ENCODE results near the gene C2CD5.

C2CD5 gene

DNA sequence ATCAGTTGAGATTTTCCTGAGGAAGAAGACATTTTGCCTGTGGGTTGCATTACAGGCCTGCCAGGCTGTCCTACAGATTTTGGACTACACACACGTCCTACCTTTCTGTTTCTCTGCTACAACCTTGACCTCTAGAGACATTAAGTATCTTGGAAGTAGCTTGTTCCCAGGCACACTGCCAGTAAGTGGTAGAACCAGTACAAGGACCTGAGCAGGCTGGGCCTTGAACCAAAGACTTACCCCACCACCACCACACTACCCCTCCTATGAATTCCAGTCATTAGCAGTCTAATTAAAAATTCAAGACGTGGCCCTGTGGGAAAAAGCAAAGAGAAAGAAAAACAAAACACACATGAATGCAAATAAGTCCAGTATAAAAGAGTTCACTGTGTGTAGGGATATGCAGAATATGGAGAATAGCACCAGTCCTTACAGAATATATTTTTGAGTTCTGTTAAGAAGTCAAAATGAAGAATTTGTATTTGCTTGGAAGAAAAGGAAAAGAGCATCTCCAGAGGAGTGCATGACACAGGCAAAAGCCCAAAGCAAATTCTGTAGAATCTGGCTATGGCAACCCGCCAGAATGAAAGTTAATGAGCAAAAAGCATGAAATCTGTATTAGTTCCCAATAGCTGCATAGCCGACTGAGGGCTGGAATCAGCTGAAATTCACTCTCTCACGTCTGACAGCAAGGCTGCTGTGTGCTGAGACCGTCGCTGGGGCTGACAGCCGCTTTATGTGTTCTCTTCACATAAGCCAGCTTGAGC is 135.5 kb downstream of the C2CD5 start:
- H3K27ac ChIP-seq (ENCODE audit: low read depth in 2 of 2, low read length in 2 of 2) = peak overlapping the region; percentile 6 to 13
- no peak overlapping the region for H3K4me3 ChIP-seq (ENCODE audit: low read length in 2 of 2)

DNA sequence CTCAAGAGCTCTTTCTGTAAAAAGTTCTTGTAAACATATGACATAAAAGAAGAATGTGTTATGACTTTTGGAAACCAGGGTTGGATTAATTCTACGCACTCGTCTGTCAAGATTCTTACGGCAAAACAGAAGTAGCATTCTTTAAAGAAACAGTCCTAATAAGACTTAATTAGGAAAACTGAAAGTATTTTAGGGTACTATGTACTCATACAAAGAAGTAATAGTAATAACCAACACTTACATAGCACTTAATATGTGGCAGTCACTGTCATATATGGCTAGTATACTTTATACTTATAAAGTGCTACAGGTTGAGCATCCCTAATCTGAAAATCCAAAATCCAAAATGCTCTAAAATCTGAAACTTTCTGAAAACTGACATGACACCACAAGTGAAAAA is 136.9 kb downstream of the C2CD5 start:
- Histone ChIP-seq H3K4me3 (ENCODE audit: low read length in 2 of 2) (no peak overlapping the region), H3K27me3 (ENCODE audit: control insufficient read depth in 2 of 2, insufficient read depth in 2 of 2, low read length in 2 of 2) (no peaks in the 10 kb centered on the region), H3K9ac (ENCODE audit: low read depth in 1 of 2, low read length in 2 of 2) (no peak overlapping the region), H3K27ac (ENCODE audit: low read depth in 2 of 2, low read length in 2 of 2) (no peak overlapping the region), H3K4me1 (ENCODE audit: control insufficient read depth in 2 of 2, insufficient read depth in 2 of 2, low read length in 2 of 2) (no peaks in the 10 kb centered on the region), H3K9me3 (ENCODE audit: control insufficient read depth in 2 of 2, low read length in 2 of 2) (no peaks in the 10 kb centered on the region), H3K36me3 (ENCODE audit: control insufficient read depth in 2 of 2, insufficient read depth in 2 of 2, low read length in 2 of 2) (no peaks in the 10 kb centered on the region)

More for the DNA sequence above, 135.5 kb downstream of the C2CD5 start:
- H3K9me3 ChIP-seq (ENCODE audit: control insufficient read depth in 2 of 2, low read length in 2 of 2) = no peaks in the 10 kb centered on the region
- H3K9ac ChIP-seq (ENCODE audit: low read depth in 1 of 2, low read length in 2 of 2) = no peak overlapping the region
- no peaks in the 10 kb centered on the region for H3K4me1 ChIP-seq (ENCODE audit: control insufficient read depth in 2 of 2, insufficient read depth in 2 of 2, low read length in 2 of 2)
- H3K27me3 ChIP-seq (ENCODE audit: control insufficient read depth in 2 of 2, insufficient read depth in 2 of 2, low read length in 2 of 2) = no peaks in the 10 kb centered on the region
- no peaks in the 10 kb centered on the region for H3K36me3 ChIP-seq (ENCODE audit: control insufficient read depth in 2 of 2, insufficient read depth in 2 of 2, low read length in 2 of 2)

DNA sequence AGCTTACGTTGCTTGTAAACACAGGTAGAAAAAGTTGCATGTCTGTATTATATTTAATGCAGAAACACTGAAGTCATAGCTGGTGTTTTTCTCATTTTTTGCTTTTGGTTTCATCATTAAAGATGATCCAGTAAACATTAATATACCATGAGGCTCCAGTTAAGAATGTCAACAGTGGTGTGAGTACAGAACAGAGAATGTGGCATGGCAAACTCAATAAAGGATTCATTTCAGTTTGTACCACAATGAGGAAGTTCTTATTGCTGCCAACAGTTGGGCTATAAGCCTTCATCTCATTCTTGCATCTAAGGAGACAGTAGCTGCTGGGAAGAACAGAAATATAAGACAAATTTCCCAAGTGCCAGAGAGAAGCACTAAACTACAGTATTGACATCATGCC is 137.7 kb downstream of the C2CD5 start:
- Histone ChIP-seq H3K4me3 (ENCODE audit: low read length in 2 of 2) (no peak overlapping the region), H3K9me3 (ENCODE audit: control insufficient read depth in 2 of 2, low read length in 2 of 2) (no peaks in the 10 kb centered on the region), H3K4me1 (ENCODE audit: control insufficient read depth in 2 of 2, insufficient read depth in 2 of 2, low read length in 2 of 2) (no peaks in the 10 kb centered on the region), H3K27me3 (ENCODE audit: control insufficient read depth in 2 of 2, insufficient read depth in 2 of 2, low read length in 2 of 2) (no peaks in the 10 kb centered on the region), H3K9ac (ENCODE audit: low read depth in 1 of 2, low read length in 2 of 2) (no peak overlapping the region), H3K27ac (ENCODE audit: low read depth in 2 of 2, low read length in 2 of 2) (no peak overlapping the region), H3K36me3 (ENCODE audit: control insufficient read depth in 2 of 2, insufficient read depth in 2 of 2, low read length in 2 of 2) (no peaks in the 10 kb centered on the region)

DNA sequence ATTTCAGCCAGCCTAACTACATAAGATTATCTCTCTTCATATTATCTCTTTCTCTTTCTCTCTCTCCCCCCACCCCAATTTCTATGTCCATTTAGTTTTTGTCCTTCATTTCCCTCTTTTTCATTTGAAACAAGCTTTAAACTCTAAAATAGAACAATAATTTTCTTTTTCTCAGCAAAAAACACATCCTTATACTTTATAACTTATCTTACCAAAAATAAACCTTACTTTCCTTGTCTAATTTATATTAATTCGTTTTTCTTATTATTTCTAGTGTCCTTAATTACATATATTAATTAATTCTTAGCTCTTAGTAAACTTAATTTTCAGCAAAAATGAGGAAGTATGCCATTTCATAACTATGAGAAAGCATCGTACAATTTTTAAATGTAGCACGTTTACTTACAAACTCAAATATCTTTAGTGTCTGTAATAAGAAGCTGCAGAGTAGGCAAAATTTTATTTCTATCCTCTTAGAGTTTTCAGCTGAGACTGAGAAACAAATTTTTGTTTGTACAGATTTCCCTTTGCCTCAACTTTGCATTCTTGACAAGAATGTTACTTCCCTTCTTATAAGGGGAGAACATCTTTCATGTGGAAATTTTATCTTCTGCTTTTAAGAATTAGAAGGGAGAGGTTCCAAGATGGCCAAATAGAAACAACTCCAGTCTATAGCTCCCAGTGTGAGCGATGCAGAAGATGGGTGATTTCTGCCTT is 144.7 kb downstream of the C2CD5 start:
- Histone ChIP-seq H3K4me3 (ENCODE audit: low read length in 2 of 2) (no peak overlapping the region), H3K36me3 (ENCODE audit: control insufficient read depth in 2 of 2, insufficient read depth in 2 of 2, low read length in 2 of 2) (no peaks in the 10 kb centered on the region), H3K27ac (ENCODE audit: low read depth in 2 of 2, low read length in 2 of 2) (no peak overlapping the region), H3K27me3 (ENCODE audit: control insufficient read depth in 2 of 2, insufficient read depth in 2 of 2, low read length in 2 of 2) (no peaks in the 10 kb centered on the region), H3K9me3 (ENCODE audit: control insufficient read depth in 2 of 2, low read length in 2 of 2) (no peaks in the 10 kb centered on the region), H3K4me1 (ENCODE audit: control insufficient read depth in 2 of 2, insufficient read depth in 2 of 2, low read length in 2 of 2) (no peaks in the 10 kb centered on the region), H3K9ac (ENCODE audit: low read depth in 1 of 2, low read length in 2 of 2) (no peak overlapping the region)
